ENCODE data around the gene HSPA5.

The HSPA5 gene

DNA sequence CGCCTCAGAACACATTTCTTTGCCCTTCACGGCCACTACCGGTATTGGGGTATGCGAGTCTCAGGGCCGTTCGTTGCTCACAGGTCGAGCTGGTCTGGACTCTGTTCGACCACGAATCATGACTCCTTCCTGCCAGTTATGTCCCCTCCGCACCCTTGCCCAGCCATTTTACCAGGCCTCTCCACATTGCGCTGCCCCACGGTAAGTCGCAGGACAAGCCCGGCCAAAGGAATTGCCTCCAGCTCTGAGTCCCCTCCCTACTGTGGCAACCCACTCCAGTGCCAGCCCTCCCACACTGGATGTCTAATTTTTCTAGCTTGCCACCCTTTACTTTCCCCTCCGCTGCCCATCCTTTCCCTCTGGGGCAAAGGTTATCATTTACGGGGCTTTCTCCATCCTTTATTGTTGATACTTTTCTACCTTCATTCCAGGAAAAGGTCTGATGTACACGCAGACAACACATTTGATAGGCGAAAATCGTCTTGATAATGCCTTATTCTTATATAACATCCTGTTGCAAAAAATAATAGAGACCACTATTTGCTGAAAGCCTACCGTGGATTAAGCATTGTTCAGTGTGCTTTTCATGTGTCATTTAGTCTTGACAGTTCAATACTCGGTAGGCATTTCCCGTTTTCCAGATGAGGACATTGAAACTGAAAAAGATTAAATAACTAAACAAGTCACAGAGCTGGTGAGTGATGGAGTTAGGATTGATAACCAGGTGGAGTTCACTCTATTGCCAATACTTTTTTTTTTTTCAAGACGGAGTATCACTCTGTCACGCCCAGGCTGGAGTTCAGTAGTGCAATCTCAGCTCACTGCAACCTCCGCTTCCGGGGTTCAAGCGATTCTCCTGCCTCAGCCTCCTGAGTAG, 958 bp upstream of the HSPA5 start:
- peak overlapping the region; percentile 95 for H3K18ac ChIP-seq (ENCODE audit: low read length)
- peak overlapping the region; percentile 83 for H2AFZ ChIP-seq (ENCODE audit: low read length)
- peak overlapping the region; percentile 68 for H4K8ac ChIP-seq (ENCODE audit: low read depth, low read length)
- H4K91ac ChIP-seq (ENCODE audit: low read depth, low read length, poor library complexity) = no peak overlapping the region
- peak overlapping the region; percentile 4 for H3K4ac ChIP-seq (ENCODE audit: low read length)
- no peak overlapping the region for H3K14ac ChIP-seq (ENCODE audit: low read length)
- peak overlapping the region; percentile 86 for H3K4me2 ChIP-seq (ENCODE audit: insufficient read depth, low read length, poor library complexity, severe bottlenecking)
- H3K9me3 ChIP-seq (replicated peaks in 1 of 2; ENCODE audit: control insufficient read depth in 2 of 2, insufficient read depth in 1 of 2, low read depth in 1 of 2, low read length in 2 of 2) = no peaks in the 10 kb centered on the region
- no peak for DNase-seq (ENCODE audit: low spot score)
- no CpG with 5 or more reads among the region's 27 CpGs for WGBS, 2 donors (ENCODE audit: extremely low coverage in 2 of 2, insufficient read length in 2 of 2, insufficient replicate concordance in 1 of 2)
- peak overlapping the region; percentile 68 for H2BK5ac ChIP-seq (ENCODE audit: low read length)
- peaks cover 6% of the 10 kb centered on the region for H3K79me1 ChIP-seq (ENCODE audit: low read depth, low read length)
- peaks cover 6 to 9% of the 10 kb centered on the region in 2 donors for H3K4me1 ChIP-seq (ENCODE audit: control insufficient read depth in 2 of 2, insufficient read depth in 1 of 2, low read depth in 1 of 2, low read length in 2 of 2)
- no peaks in the 10 kb centered on the region for H3K27me3 ChIP-seq (ENCODE audit: control insufficient read depth in 3 of 3, insufficient read depth in 3 of 3, low read depth in 1 of 3, low read length in 3 of 3)
- peaks cover 13 to 35% of the 10 kb centered on the region in 2 donors for H3K36me3 ChIP-seq (replicated peaks in 1 of 2; ENCODE audit: control insufficient read depth in 2 of 2, insufficient read depth in 2 of 2, low read length in 2 of 2)
- peak overlapping the region; percentile 59 for H2AK5ac ChIP-seq (ENCODE audit: low read depth, low read length)
- peak overlapping the region; percentile 73 to 82 for H3K4me3 ChIP-seq (ENCODE audit: low read length in 2 of 2)
- no peak overlapping the region for H2BK12ac ChIP-seq (ENCODE audit: low read length)
- H2BK120ac ChIP-seq (ENCODE audit: low read depth, low read length) = no peak overlapping the region
- H3K9ac ChIP-seq (ENCODE audit: low read depth, low read length, poor library complexity) = peak overlapping the region; percentile 95
- peak overlapping the region; percentile 53 for H2BK15ac ChIP-seq (ENCODE audit: low read length)
- H3K23ac ChIP-seq (ENCODE audit: low read depth, low read length, poor library complexity) = peak overlapping the region; percentile 5
- H3K27ac ChIP-seq (replicated peaks; ENCODE audit: low read length) = peak overlapping the region; percentile 70

DNA sequence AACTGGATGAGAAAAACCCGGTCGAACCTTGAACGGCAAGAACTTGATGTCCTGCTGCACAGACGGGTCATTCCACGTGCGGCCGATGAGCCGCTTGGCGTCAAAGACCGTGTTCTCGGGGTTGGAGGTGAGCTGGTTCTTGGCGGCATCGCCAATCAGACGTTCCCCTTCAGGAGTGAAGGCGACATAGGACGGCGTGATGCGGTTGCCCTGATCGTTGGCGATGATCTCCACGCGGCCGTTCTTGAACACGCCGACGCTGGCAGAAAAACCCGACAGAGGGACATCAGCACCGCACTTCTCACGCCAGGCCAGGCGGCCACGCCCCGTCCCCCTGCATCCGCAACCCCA, 519 bp downstream of the HSPA5 start:
- H3K4me2 ChIP-seq (ENCODE audit: insufficient read depth, low read length, poor library complexity, severe bottlenecking) = peak overlapping the region; percentile 64
- H4K8ac ChIP-seq (ENCODE audit: low read depth, low read length) = peak overlapping the region; percentile 70
- peak overlapping the region; percentile 79 for H2AK5ac ChIP-seq (ENCODE audit: low read depth, low read length)
- H3K4me1 ChIP-seq (ENCODE audit: control insufficient read depth in 2 of 2, insufficient read depth in 1 of 2, low read depth in 1 of 2, low read length in 2 of 2) = peaks cover 6 to 9% of the 10 kb centered on the region in 2 donors
- no peak overlapping the region for H2BK120ac ChIP-seq (ENCODE audit: low read depth, low read length)
- H3K14ac ChIP-seq (ENCODE audit: low read length) = peak overlapping the region; percentile 77
- H3K79me1 ChIP-seq (ENCODE audit: low read depth, low read length) = peaks cover 6% of the 10 kb centered on the region
- peak overlapping the region; percentile 27 for H2BK15ac ChIP-seq (ENCODE audit: low read length)
- peak overlapping the region; percentile 100 for H3K9ac ChIP-seq (ENCODE audit: low read depth, low read length, poor library complexity)
- WGBS, 2 donors (ENCODE audit: extremely low coverage in 2 of 2, insufficient read length in 2 of 2, insufficient replicate concordance in 1 of 2) = no CpG with 5 or more reads among the region's 33 CpGs
- peaks cover 17 to 50% of the 10 kb centered on the region in 2 donors for H3K36me3 ChIP-seq (replicated peaks in 1 of 2; ENCODE audit: control insufficient read depth in 2 of 2, insufficient read depth in 2 of 2, low read length in 2 of 2)
- H3K4ac ChIP-seq (ENCODE audit: low read length) = no peak overlapping the region
- peak overlapping the region; percentile 94 to 98 for H3K4me3 ChIP-seq (ENCODE audit: low read length in 2 of 2)
- H4K91ac ChIP-seq (ENCODE audit: low read depth, low read length, poor library complexity) = peak overlapping the region; percentile 86
- H2BK5ac ChIP-seq (ENCODE audit: low read length) = peak overlapping the region; percentile 84
- H3K9me3 ChIP-seq (replicated peaks in 1 of 2; ENCODE audit: control insufficient read depth in 2 of 2, insufficient read depth in 1 of 2, low read depth in 1 of 2, low read length in 2 of 2) = no peaks in the 10 kb centered on the region
- H2AFZ ChIP-seq (ENCODE audit: low read length) = peak overlapping the region; percentile 87
- peak overlapping the region; percentile 65 for H3K27ac ChIP-seq (replicated peaks; ENCODE audit: low read length)
- no peaks in the 10 kb centered on the region for H3K27me3 ChIP-seq (ENCODE audit: control insufficient read depth in 3 of 3, insufficient read depth in 3 of 3, low read depth in 1 of 3, low read length in 3 of 3)
- DNase-seq (ENCODE audit: low spot score) = peak; percentile 23
- H3K18ac ChIP-seq (ENCODE audit: low read length) = peak overlapping the region; percentile 97
- H2BK12ac ChIP-seq (ENCODE audit: low read length) = no peak overlapping the region
- H3K23ac ChIP-seq (ENCODE audit: low read depth, low read length, poor library complexity) = peak overlapping the region; percentile 100

DNA sequence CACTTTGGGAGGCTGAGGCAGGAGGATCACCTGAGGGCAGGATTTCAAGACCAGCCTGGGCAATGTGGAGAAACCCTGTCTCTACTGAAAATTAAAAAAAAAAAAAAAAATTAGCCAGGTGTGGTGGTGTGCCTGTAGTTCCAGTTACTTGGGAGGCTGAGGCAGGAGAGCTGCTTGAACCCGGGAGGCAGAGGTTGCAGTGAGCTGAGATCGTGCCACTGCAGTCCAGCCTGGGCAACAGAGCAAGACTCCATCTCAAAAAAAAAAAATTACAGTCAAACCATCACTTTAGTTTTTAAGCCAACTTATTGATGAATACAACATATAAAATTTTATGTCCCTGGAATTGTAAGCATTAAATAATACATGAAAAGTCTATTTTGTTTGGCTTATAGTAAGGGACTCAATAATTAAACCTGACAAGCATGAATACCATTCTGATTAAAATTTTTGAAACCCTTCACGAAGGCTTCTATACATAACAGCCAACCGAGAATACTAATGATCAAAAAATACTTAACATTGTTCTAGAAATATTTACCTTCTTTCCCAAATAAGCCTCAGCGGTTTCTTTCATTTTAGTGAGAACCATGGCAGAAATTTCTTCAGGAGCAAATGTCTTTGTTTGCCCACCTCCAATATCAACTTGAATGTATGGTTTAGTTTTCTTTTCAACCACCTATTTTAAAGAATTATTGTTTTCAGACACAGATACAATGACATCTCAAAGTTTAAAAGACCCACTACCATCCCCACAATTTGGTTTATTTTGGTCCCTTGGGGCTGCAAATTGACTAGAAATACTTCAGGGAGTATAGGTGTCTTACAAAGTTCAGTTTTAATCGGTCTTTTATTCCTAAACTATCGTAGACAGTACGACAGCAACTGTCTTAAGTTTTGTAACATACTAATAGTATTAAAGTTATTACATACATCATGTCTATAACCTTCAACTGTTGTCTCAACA, 1.2 kb downstream of the HSPA5 start:
- H2BK5ac ChIP-seq (ENCODE audit: low read length) = no peak overlapping the region
- no peak overlapping the region for H4K8ac ChIP-seq (ENCODE audit: low read depth, low read length)
- no peak overlapping the region for H3K9ac ChIP-seq (ENCODE audit: low read depth, low read length, poor library complexity)
- no peak overlapping the region for H2AK5ac ChIP-seq (ENCODE audit: low read depth, low read length)
- H3K36me3 ChIP-seq (replicated peaks in 1 of 2; ENCODE audit: control insufficient read depth in 2 of 2, insufficient read depth in 2 of 2, low read length in 2 of 2) = peaks cover 17 to 57% of the 10 kb centered on the region in 2 donors
- peaks cover 6% of the 10 kb centered on the region for H3K79me1 ChIP-seq (ENCODE audit: low read depth, low read length)
- H2BK15ac ChIP-seq (ENCODE audit: low read length) = no peak overlapping the region
- H3K4me3 ChIP-seq (ENCODE audit: low read length in 2 of 2) = peak overlapping the region; percentile 94 to 98
- peaks cover 6 to 9% of the 10 kb centered on the region in 2 donors for H3K4me1 ChIP-seq (ENCODE audit: control insufficient read depth in 2 of 2, insufficient read depth in 1 of 2, low read depth in 1 of 2, low read length in 2 of 2)
- H4K91ac ChIP-seq (ENCODE audit: low read depth, low read length, poor library complexity) = no peak overlapping the region
- no peak overlapping the region for H2AFZ ChIP-seq (ENCODE audit: low read length)
- H2BK120ac ChIP-seq (ENCODE audit: low read depth, low read length) = no peak overlapping the region
- no peaks in the 10 kb centered on the region for H3K9me3 ChIP-seq (replicated peaks in 1 of 2; ENCODE audit: control insufficient read depth in 2 of 2, insufficient read depth in 1 of 2, low read depth in 1 of 2, low read length in 2 of 2)
- peak overlapping the region; percentile 64 for H3K4me2 ChIP-seq (ENCODE audit: insufficient read depth, low read length, poor library complexity, severe bottlenecking)
- H3K23ac ChIP-seq (ENCODE audit: low read depth, low read length, poor library complexity) = no peak overlapping the region
- no peak for DNase-seq (ENCODE audit: low spot score)
- no peak overlapping the region for H3K18ac ChIP-seq (ENCODE audit: low read length)
- no peak overlapping the region for H3K14ac ChIP-seq (ENCODE audit: low read length)
- H3K4ac ChIP-seq (ENCODE audit: low read length) = no peak overlapping the region
- no CpG with 5 or more reads among the region's 8 CpGs for WGBS, 2 donors (ENCODE audit: extremely low coverage in 2 of 2, insufficient read length in 2 of 2, insufficient replicate concordance in 1 of 2)
- no peak overlapping the region for H3K27ac ChIP-seq (replicated peaks; ENCODE audit: low read length)
- H3K27me3 ChIP-seq (ENCODE audit: control insufficient read depth in 3 of 3, insufficient read depth in 3 of 3, low read depth in 1 of 3, low read length in 3 of 3) = no peaks in the 10 kb centered on the region
- H2BK12ac ChIP-seq (ENCODE audit: low read length) = no peak overlapping the region

All from neuronal stem cell (in vitro differentiated cells).